HL-60/S4 treated with retinoic acid at 250 ng/mL for 4 days and 3 days (cell line): ENCODE measurements around the gene MEIS1.
"Not testable (repeated sequence)": the region's sequence is repeated elsewhere in the genome, so short reads cannot be mapped to it uniquely, and the experiment has no call there.

Source experiments
- in situ Hi-C: fragments of 300-500 bp; cut with MboI; formaldehyde crosslinking; loops from 2 replicates; pipeline ENCODE4 v1.7.0; 2022; ENCODE audit warnings: low sequenced_read_pairs

The MEIS1 gene

DNA sequence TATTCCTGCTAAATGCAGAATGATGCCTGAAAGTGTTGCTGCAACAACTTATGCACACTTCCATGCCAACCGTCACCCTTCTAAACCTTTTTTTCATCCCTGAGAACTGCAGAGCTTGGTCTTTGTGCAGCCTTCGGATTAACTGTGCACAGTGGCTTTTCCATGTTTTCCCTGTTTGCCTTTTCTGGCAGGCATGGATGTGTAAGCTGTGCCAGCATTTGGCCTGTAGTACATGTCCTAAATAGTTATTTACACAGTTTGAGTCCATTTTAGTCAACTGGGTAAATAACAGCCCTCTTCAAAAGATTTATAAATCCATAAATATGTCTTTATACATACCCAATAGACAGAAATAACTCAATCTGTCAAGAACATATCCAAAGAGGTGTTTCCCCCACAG lies 31.5 kb downstream of the MEIS1 start:
- in situ Hi-C loops = no loop called here

DNA sequence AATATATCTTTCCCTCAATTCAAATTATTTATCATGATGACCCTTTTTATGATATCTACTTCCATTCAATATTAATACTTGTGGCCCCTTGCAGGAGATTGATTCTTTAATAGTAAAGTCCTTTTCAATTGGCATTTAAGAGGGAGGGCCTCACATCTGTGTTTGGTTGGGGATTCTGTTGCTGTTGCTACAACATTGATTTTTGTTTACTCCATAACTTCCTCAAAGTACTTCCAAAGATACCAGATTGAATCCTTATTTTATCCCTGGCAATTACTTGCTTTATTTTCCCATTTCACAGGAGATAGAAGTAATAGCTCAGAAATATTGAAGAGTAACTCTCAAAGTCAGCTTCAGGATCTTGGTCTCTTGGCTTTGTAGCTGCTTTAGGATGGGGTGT lies 32.8 kb downstream of the MEIS1 start:
- in situ Hi-C loops = no loop called here

DNA sequence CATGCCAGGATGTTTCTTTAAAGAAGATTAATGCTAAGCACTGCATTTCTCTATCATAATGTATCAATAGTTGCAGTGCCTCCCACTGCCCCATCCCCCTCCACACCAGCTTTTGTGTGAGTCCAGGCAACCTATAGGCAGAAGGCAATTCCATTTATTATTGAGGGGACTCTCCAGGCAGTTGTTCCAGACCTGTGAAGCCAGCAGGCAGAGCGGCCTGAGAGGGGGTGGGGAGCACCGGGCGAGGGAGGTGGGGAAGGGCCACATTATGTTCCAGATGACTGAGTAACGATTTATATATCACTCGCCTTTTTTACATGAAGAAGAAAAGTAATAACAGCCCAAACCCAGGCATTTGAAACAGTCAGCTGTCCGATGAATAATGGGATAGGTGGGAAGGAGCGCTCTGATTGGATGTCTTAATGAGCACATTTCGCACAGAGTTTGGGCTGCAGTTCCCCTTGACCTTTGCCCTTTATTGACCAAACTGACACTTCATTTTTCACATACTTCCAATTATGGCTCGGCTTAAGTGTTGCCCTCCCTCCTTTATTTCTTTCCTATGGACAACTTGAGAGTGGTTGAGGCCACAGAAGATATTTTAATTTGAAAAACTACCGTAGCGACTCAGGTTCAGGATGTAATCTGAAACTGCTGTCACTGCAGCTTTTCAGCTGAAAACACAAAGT lies 34.4 kb downstream of the MEIS1 start:
- in situ Hi-C loops = no loop called here

DNA sequence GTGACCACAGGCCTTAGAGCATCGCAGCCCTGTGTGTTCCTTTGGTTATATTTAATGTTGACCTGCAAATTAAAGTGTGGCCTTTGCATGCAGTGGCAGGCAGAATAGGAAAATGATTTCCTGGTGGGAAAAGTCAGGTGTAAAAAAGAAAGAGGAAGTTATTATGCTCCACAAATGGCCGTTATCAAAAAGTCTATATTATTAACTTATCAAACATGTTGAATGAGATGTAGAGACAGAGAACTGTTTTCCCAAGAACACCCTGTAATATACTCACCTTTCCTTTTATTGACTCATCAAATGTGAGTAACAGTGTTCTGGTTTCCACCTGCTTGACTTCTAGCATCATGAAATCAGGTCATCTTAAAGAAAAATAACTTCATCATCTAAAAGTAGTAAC lies 35.3 kb downstream of the MEIS1 start:
- in situ Hi-C loops = no loop called here

DNA sequence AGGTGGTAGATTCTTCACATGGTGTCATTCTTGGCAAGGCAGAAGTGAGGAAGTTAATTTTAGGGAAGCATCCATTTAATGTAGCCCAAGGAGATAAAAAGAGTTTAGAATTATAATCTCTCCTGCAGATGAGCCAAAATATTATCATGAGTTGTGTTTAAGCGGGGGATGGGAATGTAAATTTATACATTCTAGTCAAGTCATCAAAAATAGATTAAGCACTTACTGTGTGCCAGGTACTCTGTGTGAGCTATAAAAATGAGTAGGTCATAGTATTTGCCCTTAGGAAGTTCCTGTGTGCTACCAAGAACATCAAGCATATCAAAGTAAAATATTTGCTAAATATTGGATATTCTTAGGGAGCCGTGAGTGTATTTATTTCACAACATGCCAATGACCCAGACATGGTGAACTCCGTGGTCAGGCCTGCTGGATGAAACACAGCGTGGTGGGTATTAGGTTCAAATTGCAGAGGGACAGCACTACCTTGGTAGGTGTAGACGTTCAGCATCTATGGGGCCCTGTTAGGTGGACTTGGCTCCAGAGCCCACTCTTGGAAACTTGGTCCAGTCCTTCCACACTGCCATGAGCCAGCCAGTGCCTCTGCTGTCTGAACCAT lies 37.4 kb downstream of the MEIS1 start:
- in situ Hi-C loops = no loop called here

DNA sequence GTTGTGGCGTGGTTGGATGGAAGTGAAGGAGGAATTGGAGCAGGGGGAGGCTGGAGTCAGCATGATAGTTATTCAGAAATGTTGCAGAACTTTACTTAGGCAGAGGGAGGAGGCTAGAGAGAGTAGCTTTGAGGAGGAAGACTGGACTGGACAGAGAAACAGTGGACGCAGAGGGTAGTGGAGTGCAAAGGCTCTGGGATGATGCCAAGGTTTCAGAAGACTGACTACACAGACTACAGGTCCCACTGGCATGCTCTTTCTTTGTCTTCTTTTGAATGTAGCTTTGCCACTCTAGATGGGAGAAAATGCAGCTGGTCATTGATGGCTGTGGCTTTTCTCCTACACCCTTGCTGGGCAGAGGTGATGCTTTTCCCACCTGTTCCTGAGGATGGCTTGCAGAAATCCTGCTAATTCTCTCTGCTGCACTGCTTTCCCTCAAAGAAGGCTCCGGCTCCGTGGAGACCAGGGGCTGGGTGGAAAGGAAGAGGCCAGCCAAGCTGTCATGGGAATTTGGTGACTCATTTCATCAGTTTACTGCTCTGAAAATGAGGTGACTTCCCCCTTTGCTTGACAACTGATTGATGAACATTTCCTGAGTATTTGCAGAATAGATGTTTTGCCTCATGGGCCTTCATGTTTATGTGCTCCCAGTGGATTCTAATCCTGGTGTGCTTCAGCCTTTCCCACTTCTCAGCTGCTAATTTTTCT lies 42.4 kb downstream of the MEIS1 start:
- in situ Hi-C loops = no loop called here

DNA sequence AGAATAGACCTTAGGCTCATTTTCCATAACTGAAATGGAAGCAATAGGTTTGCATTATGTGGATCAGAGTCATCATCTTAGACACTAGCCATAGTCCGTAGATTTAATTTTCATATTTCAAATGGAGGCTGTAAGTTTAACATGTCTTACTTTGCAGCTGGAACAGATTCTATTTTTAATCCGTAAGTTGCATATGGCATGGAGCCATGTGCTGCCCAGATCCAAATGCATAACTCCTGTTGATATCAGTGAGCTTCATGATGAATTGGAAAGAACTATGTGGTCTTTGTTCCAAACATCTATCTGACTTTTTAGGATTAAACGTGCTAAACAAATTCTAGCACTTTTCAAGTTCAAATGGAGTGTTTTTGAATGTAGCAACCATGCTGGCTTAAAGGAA lies 43.4 kb downstream of the MEIS1 start:
- in situ Hi-C loops = no loop called here

DNA sequence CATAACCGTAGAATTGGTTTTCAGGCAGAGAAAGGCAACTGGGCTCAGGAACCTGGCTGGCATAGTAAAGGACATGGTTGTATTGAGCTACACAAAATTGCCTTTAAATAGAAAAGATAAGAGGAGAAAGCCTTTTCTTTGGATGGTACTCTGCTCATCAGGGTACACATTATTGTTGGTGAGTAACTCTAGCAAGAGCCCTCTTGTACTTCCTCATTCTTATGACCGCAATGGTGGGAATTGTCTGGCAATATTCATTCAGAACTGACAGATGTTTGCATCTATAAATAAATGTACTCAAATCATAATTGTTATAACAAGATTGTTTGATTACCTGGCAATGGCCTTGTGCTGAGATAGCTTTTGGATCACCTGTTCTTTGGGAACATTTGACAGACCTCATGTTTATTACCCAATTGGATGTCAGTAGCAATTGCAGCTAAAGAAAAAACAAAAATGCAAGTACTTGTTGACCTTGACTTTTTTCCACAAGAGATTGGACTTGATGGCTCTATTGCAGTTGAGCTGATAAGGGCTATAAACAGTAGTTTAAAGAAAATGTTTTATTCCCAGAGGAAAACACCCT lies 43.9 kb downstream of the MEIS1 start:
- in situ Hi-C loops = no loop called here

DNA sequence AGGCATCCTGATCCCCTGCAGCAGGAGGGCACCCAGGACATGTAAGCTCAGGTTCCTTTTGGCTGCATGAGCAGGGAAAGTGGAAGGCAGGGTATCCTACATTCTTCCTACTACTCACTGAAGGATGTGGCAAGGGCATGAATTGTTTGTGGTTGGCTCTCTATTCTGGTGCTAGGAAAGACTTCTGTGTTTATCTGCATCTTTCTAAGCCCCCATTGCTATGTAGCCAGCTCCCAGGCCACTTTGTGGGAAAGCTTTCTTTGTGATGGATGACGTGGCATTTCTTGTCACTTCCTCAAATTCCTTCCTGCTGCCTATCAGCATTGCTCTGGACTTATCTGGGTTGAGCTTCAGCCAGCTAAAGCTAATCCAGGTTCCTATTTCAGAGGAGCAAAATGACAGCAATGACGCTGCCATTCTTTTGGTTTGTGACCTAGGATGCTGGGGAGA lies 46.2 kb downstream of the MEIS1 start:
- in situ Hi-C loops = no loop called here

DNA sequence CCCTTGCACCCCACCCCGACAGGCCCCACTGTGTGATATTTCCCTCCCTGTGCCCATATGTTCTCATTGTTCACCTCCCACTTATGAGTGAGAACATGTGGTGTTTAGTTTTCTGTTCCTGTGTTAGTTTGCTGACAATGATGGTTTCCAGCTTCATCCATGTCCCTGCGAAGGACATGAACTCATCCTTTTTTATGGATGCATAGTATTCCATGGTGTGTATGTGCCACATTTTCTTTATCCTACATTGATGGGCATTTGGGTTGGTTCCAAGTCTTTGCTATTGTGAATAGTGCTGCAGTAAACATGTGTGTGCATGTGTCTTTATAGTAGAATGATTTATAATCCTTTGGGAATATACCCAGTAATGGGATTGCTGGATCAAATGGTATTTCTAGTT lies 50.3 kb downstream of the MEIS1 start:
- in situ Hi-C loops = not testable (repeated sequence)

DNA sequence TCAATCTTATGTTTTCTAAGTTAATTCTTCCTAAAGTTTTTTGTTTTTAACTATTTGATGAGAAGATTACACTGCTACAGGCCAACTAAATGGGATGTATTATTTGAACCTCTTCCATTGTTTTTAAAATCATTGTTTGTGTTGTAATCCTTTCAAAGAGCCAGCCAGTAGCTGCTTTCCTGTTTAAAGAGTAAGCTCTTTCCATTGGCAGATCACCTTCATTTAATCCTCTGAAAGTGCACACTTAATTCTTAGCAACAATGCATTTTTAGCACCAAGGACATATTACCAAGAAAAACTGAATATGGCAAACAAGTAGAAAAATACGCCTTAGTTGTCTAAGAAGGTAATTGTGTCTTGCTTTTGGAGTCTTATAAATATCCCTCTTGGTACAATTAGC lies 54.0 kb downstream of the MEIS1 start:
- in situ Hi-C loops = no loop called here

DNA sequence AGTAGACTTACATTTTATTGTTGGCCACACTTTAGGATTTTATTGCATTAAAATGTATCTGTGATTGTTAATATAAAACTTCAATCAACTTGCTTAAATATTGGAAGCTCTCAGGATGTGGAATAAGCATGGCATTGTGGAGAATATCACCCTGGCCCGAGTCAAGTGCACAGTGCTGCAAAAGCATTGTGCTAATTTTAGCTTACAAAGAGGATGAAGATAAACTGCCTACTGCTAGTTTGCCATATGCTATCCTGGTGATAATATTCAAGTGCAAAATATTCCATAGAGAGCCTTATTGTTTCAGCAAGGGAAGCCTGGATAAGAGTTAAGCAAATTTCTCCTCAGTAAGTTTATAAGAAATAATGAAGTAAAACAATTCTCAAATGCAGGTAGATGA lies 54.5 kb downstream of the MEIS1 start:
- in situ Hi-C loops = no loop called here

DNA sequence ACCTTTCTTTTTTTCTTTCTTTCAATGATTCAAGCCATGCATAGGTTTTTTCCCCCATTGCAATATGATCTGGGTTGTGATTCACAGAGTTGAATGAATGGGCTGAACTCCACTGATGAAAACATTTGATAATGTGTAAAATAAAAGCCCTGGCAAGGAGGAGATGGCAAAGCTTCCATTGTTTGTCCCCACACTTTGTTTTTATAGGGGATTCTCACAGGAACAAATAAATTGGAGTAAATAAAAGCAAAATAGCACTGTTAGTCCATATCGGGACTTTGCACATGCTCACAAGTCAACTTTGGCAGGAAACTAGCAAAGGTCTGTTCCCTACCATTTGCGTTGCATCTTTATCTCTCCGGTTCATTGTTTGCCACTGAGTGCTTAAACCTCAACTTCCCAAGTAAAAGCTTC lies 55.7 kb downstream of the MEIS1 start:
- in situ Hi-C loops = no loop called here

DNA sequence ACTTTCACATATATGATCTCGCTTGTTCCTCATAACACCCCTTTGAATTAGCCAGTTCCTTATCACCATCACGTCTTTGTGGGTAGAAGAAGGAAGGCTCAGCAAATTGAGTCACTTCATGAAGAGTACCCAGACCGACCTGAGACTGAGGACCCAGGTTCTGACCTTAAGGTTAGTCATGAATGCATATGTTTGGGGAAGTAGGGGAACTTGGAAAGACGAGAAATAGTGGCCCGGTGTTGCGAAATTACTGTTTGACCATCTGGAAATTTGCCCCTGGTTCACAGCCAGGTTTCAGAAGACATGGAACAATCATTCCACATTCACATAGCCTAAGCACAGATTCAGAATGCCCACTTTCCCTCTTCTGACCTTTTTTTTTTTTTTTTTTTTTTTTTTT lies 59.8 kb downstream of the MEIS1 start:
- in situ Hi-C loops = no loop called here

DNA sequence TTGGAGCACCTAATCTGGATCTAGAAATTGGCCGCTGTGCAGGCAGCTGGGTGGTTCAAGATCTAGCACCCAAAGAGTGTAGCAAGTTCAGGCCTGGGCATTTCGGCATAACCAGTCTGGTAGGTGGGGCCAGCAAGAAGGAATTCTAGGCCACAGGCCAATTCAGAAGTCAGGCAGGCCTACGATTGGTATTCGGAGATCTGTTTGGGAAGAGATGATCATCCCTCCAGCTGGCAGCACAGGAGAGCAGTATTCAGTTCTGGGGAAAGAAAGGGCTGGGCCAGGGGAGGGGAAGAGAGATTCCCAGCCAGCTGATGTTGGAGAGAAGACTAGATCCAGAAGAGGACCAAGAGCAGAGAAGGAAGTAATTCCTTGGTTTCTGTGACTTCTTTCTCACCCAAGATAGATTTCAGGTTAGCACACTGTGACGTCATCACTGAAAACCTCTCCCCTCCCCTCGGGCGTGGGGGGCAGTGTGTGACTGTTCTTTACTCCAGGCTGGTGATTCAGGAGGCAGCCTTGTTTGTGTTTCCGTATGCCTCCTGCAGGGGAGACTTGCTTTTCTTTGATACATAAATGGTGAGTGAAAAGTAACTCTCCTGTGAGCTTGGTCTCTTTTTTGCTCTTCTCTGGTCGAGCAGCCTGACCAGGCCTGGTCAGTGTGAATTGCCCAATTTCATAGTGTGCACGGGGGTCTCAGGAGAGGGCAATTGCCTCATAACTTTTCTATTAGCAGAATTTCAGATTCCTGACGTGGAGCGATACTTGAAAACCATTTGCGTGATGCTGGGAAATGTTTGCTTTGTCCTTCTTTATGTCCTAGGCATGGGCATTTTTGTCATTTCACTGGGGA lies 61.1 kb downstream of the MEIS1 start:
- in situ Hi-C loops = no loop called here

DNA sequence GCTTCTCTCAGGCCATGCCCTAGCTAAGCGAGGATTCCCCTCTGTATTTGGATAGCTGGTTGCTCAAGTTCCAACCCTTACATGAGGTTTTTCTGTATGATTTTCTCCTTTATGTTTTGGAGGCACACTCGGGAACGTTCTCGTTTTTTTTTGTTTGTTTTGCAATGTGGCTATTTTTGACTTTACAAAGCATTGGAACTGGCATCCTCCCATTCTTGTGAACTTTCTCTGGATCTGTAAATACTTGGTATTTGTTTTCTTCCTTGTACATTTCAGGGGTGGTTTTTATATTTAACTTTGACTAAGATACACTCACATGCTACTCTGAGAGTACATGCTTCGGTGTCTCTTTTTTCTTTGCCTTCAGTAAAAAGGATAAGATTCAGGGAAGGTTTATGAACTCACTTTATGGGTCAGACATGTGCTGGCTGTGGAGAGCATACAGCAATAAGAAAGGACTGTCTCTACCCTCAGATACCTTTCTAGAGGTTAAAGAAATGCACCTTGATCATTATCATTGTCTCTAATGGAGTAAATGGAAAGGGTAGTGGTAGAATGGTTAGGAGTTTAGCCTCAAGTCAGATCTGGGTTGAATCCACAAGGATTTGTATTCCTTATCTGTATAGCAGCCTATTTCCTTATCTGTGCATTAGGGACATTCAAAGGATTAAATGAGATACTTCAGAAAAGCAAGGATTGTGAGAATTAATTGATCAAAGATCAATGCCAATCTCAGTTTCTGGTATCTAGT lies 61.9 kb downstream of the MEIS1 start:
- in situ Hi-C loops = no loop called here

DNA sequence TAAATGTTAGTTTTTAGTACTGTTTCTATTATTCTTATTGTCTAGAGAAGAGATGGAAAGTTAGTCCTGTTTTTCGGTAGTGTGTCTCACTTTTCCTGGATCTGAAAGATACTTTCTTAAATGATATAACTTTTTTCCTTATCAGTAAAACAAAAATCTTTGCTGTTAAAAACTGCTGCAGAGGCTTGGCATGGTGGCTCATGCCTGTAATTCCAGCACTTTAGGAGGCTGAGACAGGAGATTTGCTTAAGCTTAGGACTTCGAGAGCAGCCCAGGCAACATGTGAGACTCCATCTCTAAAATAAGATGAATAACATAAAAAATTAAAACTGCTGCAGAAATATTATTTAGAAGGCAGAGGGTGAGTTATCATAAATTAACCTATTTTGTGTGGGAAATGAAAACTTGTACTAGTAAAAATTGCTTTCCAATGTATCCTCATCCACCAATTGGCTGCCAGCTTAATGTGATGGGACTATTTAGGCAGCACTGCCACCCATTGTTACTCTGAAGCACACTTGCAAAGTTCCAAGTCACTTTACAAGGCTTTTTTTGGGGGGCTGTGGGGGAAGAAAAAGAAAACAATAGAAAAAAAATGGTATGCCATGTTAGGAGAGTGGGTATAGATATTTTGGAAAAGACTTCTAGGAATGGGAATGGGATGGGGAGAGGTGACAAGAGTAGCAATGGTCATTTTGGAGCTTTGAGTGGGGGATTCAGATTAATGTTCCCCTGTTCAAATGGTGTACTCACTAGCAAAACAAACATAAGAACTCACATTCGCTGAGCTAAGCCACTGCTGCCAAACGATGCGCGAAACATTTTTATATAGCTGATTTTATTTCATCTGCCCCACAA lies 62.7 kb downstream of the MEIS1 start:
- in situ Hi-C loops = no loop called here

DNA sequence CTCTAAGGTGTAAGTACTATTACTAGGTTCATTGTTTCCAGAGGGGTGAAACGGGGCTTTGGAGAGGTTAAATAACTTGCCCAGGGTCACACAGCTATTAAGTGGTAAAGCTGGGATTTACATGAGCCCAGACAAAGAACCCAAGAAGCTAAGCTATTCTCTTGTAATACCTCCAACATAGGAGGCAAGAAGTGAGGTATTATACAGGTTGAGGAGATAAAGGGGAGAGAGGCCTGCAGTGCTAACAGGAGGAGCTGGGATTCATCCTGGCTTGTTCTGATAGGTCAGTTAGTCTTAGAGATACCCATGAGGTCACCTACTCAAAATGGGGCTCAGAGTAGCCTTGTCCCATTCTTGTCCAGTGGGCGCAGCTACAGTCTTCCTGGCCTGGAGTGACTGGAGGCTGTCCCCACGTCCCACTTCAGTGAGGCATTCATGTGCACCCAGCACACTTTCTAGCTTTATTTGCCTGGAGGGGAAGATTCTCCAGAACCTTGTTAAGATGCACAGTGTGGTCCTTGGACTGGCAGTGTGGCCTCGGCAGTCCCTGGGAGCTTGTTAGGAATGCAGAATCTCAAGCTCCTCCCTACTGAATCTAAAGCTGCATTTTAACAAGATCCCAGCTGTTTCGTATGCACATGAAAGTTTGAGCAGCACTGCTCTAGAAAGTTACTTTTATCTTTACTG lies 63.5 kb downstream of the MEIS1 start:
- in situ Hi-C loops = no loop called here

DNA sequence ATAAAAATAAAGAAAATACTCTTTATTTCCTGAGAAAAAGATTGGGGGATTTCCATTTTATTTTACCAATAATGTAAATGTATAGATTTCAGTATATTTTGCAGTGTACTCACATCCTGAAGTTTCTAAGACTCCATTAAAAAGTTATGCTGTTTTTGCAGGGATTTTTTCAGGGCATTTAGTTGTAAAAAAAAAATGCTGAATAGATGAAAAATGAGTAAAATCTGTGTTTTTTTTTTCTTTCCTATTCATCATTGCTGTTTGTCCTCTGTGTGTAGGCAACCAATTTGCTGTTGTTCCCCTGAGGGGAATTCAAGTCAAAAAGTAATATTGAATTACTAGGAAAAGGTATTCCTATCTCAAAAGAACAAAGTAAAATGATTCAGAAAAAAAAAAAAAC lies 66.3 kb downstream of the MEIS1 start:
- in situ Hi-C loops = no loop called here
